Retinal pigment epithelial cell (primary cell): ENCODE results near the gene SEC14L1.

Experiments
- DNase-seq: peaks from one replicate; pipeline ENCODE4 v3.0.0-alpha.2; 2010; ENCODE audit warnings: low read depth
- H3K4me3 ChIP-seq: 2 replicates; pipeline ENCODE4 v1.5.1; 2011; ENCODE audit warnings: mild to moderate bottlenecking, low read length, control low read depth, moderate library complexity
- CTCF ChIP-seq: conservative IDR thresholded peaks from 2 replicates; pipeline ENCODE4 v1.5.1; 2011; ENCODE audit warnings: low read depth, low read length, control low read depth, inconsistent platforms

The SEC14L1 gene

DNA sequence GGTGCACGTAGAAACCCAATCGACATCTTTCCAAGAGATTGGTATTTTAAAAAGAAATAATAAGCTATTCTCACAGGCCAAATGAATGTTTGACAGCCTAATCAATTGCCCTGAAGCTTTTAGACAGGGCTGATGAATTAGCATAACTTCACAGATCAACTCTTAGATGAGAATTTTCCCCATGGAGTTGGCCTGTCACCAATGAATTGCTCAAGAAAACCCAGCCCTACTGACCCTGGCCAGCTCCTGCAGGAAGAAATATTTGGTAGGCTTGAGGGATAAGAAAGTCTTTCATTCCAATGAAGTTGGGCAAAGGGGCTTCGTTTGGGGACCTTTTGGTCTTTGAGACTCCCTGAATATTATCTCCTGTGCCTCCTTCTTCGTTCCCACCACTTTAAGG lies 23.4 kb upstream of the SEC14L1 start:
- H3K4me3 ChIP-seq = no peak overlapping the region
- TF ChIP-seq CTCF = no peak
- no peak for DNase-seq

GRCh38 chr17:77118251-77118928 lies 22.4 kb upstream of the SEC14L1 start:
- no peak overlapping the region for H3K4me3 ChIP-seq
- DNase-seq = peak; percentile 88
- TF ChIP-seq CTCF = no peak

- DNase-seq = peak; percentile 73
- TF ChIP-seq CTCF = no peak
- H3K4me3 ChIP-seq = no peak overlapping the region
Observed at GRCh38 chr17:77119668-77120301, 21.0 kb upstream of the SEC14L1 start.

- TF ChIP-seq CTCF = no peak
- no peak overlapping the region for H3K4me3 ChIP-seq
- no peak for DNase-seq
Observed at GRCh38 chr17:77120868-77121267, 19.9 kb upstream of the SEC14L1 start.

DNA sequence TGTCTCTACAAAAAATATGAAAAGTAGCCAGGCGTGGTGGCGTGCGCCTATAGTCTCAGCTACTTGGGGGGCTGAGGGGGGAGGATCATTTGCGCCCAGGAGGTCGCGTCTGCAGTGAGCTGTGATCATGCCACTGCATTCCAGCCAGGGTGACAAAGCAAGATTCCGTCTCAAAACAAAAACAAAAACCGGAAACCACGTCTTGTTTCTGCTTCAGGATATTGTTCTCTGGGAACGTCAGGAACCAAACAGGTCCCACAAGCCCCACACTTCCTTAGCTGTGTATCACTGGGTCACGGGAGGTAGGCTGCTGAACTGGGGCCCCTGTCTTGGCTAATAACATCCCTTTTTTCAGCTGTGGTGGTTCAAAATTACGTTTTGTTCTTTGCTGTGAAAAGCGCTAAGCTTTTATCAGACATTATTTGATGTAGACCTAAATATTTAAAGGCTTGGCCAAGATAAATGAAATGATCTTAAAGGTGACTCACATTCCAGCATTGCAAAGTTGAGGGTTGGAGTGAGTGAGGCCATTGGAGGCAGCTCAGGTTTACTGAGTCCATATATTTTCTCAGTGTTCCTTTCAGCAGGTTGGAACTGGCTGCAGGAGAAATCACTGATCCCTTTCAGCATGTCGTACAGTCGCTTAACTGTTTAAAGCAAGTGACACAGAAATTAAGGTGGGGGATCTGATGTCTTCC lies 16.4 kb upstream of the SEC14L1 start:
- DNase-seq = peak; percentile 75
- no peak overlapping the region for H3K4me3 ChIP-seq

GRCh38 chr17:77125432-77125901 lies 15.3 kb upstream of the SEC14L1 start:
- DNase-seq = peak; percentile 92
- no peak for TF ChIP-seq CTCF
- H3K4me3 ChIP-seq = no peak overlapping the region

More for the DNA sequence above, 16.4 kb upstream of the SEC14L1 start:
- no peak for TF ChIP-seq CTCF

DNA sequence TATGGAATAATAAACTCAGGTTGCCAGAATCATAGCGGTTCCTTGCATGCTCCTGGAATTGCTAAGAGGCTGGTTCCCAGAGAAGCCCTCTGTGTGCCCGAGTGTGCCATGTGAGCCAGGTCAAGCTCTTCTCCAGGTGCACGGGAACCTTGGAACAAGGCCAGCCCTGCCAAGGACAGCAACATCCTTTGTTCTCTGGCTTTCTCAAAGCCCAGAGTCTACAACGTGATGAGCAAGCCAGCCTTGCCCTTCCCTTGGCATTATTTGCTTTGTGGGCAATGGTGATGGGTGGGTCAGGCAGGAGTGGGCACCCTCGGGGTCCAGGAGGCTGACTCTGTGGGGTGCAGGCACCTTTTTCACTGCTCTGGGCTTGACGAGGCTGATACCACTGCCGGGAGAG lies 14.2 kb upstream of the SEC14L1 start:
- H3K4me3 ChIP-seq = no peak overlapping the region
- no peak for TF ChIP-seq CTCF
- DNase-seq = no peak
